Stomach (tissue), 9 donors: ENCODE measurements around the gene SPON2. TPM values are rescaled to one million over a fixed set of nuclear protein-coding genes. Genes with fewer than 3 reads are reported as not detected.
A peak's percentile ranks its signal among the peaks of the same experiment; 100 is the strongest.

Experiments
- DNase-seq, 2 donors: peaks; one replicate each; pipeline versions ENCODE4 v3.0.0 to v3.0.0-alpha.2; 2013 to 2019
- H3K27ac ChIP-seq, 5 donors: fragments of 200-600 bp in 4 of 5; sonication (generic) in 4 of 5; one replicate each; pipeline ENCODE4 v1.5.1; 2013 to 2019; ENCODE audit warnings: mild to moderate bottlenecking in 1 of 5, moderate library complexity in 1 of 5
- H3K27me3 ChIP-seq, 3 donors: fragments of 200-600 bp; sonication (generic); one replicate each; pipeline ENCODE4 v1.5.1; 2017 to 2019; ENCODE audit warnings: mixed run types in 1 of 3
- H3K36me3 ChIP-seq, 4 donors: fragments of 200-600 bp; sonication (generic); 1 replicate in 3 of 4; 2 replicates in 1 of 4; pipeline ENCODE4 v1.5.1; 2016 to 2019
- H3K4me1 ChIP-seq, 4 donors: fragments of 200-600 bp; sonication (generic); one replicate each; pipeline ENCODE4 v1.5.1; 2016 to 2019
- H3K4me3 ChIP-seq, 4 donors: fragments of 200-600 bp; sonication (generic) in 3 of 4; one replicate each; pipeline ENCODE4 v1.5.1; 2016 to 2019; ENCODE audit warnings: mild to moderate bottlenecking in 1 of 4
- H3K9me3 ChIP-seq, 4 donors: fragments of 200-600 bp; sonication (generic); one replicate each; pipeline ENCODE4 v1.5.1; 2016 to 2019
- CTCF ChIP-seq, 7 experiments: fragments of 450-650 bp in 4 of 7; fragments of 200-600 bp in 3 of 7; sonication (generic) in 3 of 7; IDR thresholded peaks; one replicate each; pipeline ENCODE4 v1.5.1; 2016 to 2019; ENCODE audit warnings: antibody characterized with exemption in 7 of 7, control low read depth in 2 of 7, mild to moderate bottlenecking in 1 of 7
- EP300 ChIP-seq: sonication (generic); formaldehyde crosslinking; IDR thresholded peaks from one replicate; pipeline ENCODE4 v1.6.1; 2017; ENCODE audit warnings: antibody characterized with exemption
- POLR2A ChIP-seq, 4 donors: fragments of 450-650 bp; IDR thresholded peaks; one replicate each; pipeline ENCODE4 v1.6.1; 2016; ENCODE audit warnings: antibody characterized with exemption in 4 of 4, control low read depth in 2 of 4, mild to moderate bottlenecking in 1 of 4, moderate library complexity in 1 of 4
- POLR2AphosphoS5 ChIP-seq, 3 donors: sonication (generic); formaldehyde crosslinking; IDR thresholded peaks; one replicate each; pipeline ENCODE4 v1.6.1; 2016; ENCODE audit warnings: antibody characterized with exemption in 3 of 3
- WGBS, 5 donors: extraction: QIAGEN DNeasy Blood & Tissue Kit in 3 of 5; methylation state at CpG; one replicate each; pipeline versions ENCODE4 v1.1.5 to v1.1.7; 2013 to 2018; 5-methylcytosine and 5-hydroxymethylcytosine counted together
- intact Hi-C: fragments of 100-400 bp; cut with DNase I; formaldehyde crosslinking; loops from one replicate; pipeline ENCODE4 v1.15.1; 2023; ENCODE audit warnings: low total_unique reads
- polyA plus RNA-seq, 3 donors: library from polyadenylated mRNA; stranded (reverse); fragments of 200-250 nt; gene quantifications; one replicate each; pipeline ENCODE4 v1.2.3, GENCODE V29; 2013
- total RNA-seq, 5 donors: library from RNA; depleted of rRNA; stranded (reverse); fragments of >200 nt; gene quantifications; one replicate each; pipeline versions ENCODE4 v1.1.0 to v1.2.3, GENCODE V29; 2014 to 2016
- donor health status: healthy with polysubstance abuse.
- donor health status: Bipolar disorder and iron deficiency.
- donor health status: healthy.

The SPON2 gene
- total and polyA plus RNA-seq, 8 donors: 12.8 to 224 (median 47.6) TPM

- peak overlapping the region in 1 of 4 donors; percentile 28 for H3K4me3 ChIP-seq
Measured at GRCh38 chr4:1193206-1194009, 21.0 kb upstream of the SPON2 start.

GRCh38 chr4:1192493-1193205 is 20.3 kb upstream of the SPON2 start:
- Histone ChIP-seq H3K4me1 (peaks cover 33 to 51% (median 42%) of the 10 kb centered on the region in 4 donors), H3K27me3 (no peaks in the 10 kb centered on the region), H3K36me3 (no peaks in the 10 kb centered on the region), H3K9me3 (no peaks in the 10 kb centered on the region), H3K4me3 (no peak overlapping the region), H3K27ac (peak overlapping the region; percentile 75 to 95 (median 87))
- TF ChIP-seq POLR2AphosphoS5 (IDR thresholded peaks at IDR 0.05): no peak
- TF ChIP-seq EP300: no peak
- TF ChIP-seq POLR2A (IDR thresholded peaks at IDR 0.05): no peak
- TF ChIP-seq CTCF (IDR thresholded peaks at IDR 0.05): no peak
- DNase-seq: peak; percentile 16 to 59
- intact Hi-C loops: no loop called here
- 24 to 44% (median 39%) methylated on average over 5 to 13 of the region's 13 CpGs for WGBS, 5 donors

More at GRCh38 chr4:1193206-1194009, 21.0 kb upstream of the SPON2 start:
- H3K9me3 ChIP-seq: no peaks in the 10 kb centered on the region
- H3K36me3 ChIP-seq: no peaks in the 10 kb centered on the region
- H3K27me3 ChIP-seq: no peaks in the 10 kb centered on the region
- intact Hi-C loops: no loop called here
- peak; percentile 14 to 21 for DNase-seq
- peaks cover 30 to 54% (median 39%) of the 10 kb centered on the region in 4 donors for H3K4me1 ChIP-seq
- WGBS, 5 donors: 51 to 71% (median 57%) methylated on average over 19 to 28 of the region's 28 CpGs
- TF ChIP-seq POLR2A (IDR thresholded peaks at IDR 0.05) (no peak), CTCF (IDR thresholded peaks at IDR 0.05) (no peak), EP300 (no peak), POLR2AphosphoS5 (IDR thresholded peaks at IDR 0.05) (no peak)
- peak overlapping the region; percentile 37 to 95 (median 87) for H3K27ac ChIP-seq

- peaks cover 33 to 51% (median 45%) of the 10 kb centered on the region in 4 donors for H3K4me1 ChIP-seq
- 15 to 32% (median 25%) methylated on average over 3 to 4 of the region's 4 CpGs for WGBS, 5 donors
- peak overlapping the region; percentile 75 to 95 (median 87) for H3K27ac ChIP-seq
- H3K36me3 ChIP-seq: no peaks in the 10 kb centered on the region
- no peaks in the 10 kb centered on the region for H3K9me3 ChIP-seq
- intact Hi-C loops: no loop called here
- DNase-seq: peak; percentile 91 to 96
- H3K27me3 ChIP-seq: no peaks in the 10 kb centered on the region
- H3K4me3 ChIP-seq: no peak overlapping the region
- TF ChIP-seq POLR2A (IDR thresholded peaks at IDR 0.05) (no peak), POLR2AphosphoS5 (IDR thresholded peaks at IDR 0.05) (peak; percentile 61 to 86 (median 83))
Measured at GRCh38 chr4:1192091-1192492, 19.7 kb upstream of the SPON2 start.

GRCh38 chr4:1191621-1192020 is 19.2 kb upstream of the SPON2 start:
- no peak overlapping the region for H3K4me3 ChIP-seq
- peak overlapping the region; percentile 52 to 95 (median 87) for H3K27ac ChIP-seq
- intact Hi-C loops: no loop called here
- peak in 1 of 2 donors; percentile 27 for DNase-seq
- 42 to 92% (median 53%) methylated on average over 1 to 5 of the region's 5 CpGs for whole genome bisulfite sequencing, 5 donors
- H3K27me3 ChIP-seq: no peaks in the 10 kb centered on the region
- H3K36me3 ChIP-seq: no peaks in the 10 kb centered on the region
- H3K4me1 ChIP-seq: peaks cover 33 to 53% (median 46%) of the 10 kb centered on the region in 4 donors
- TF ChIP-seq EP300 (no peak), POLR2AphosphoS5 (IDR thresholded peaks at IDR 0.05) (no peak), POLR2A (IDR thresholded peaks at IDR 0.05) (no peak), CTCF (IDR thresholded peaks at IDR 0.05) (no peak)
- no peaks in the 10 kb centered on the region for H3K9me3 ChIP-seq
